OCI-LY7 (cell line): ENCODE measurements around the gene OR52E5. TPM values are rescaled to one million over a fixed set of nuclear protein-coding genes. Genes with fewer than 3 reads are reported as not detected.

Experiments
- BruUV-seq: library from RNA; stranded (reverse); fragments of 400-500 nt; replicated peaks from 2 replicates; lab custom pipeline; 2021; lab: Mats Ljungman, UMichigan
- CTCF ChIA-PET: fragments of 300-600 bp; sonication (Branson Sonifier 250); formaldehyde crosslinking; loops from one replicate; lab custom pipeline; 2022; ENCODE audit warnings: antibody characterized with exemption; ENCODE audit not compliant: unreplicated experiment; lab: Charles Lee
- POLR2A ChIA-PET: fragments of 300-600 bp; sonication (Branson Sonifier 250); formaldehyde crosslinking; loops from one replicate; lab custom pipeline; 2022; ENCODE audit warnings: antibody characterized with exemption; lab: Charles Lee
- DNase-seq: peaks from one replicate; pipeline ENCODE4 v3.0.0-alpha.2; 2015; ENCODE audit warnings: low spot score
- H2AFZ ChIP-seq: fragments of 200-600 bp; sonication (generic), shearing (Covaris generic); 2 replicates; pipeline ENCODE4 v1.6.1; 2014; ENCODE audit warnings: mild to moderate bottlenecking, antibody characterized with exemption, low read length, moderate library complexity
- H3K27ac ChIP-seq: fragments of 200-600 bp; sonication (generic); 2 replicates; pipeline ENCODE4 v1.5.1; 2014; ENCODE audit warnings: mixed run types, low read depth, mild to moderate bottlenecking, moderate library complexity, low read length, inconsistent platforms; ENCODE audit not compliant: poor library complexity, severe bottlenecking
- H3K36me3 ChIP-seq: fragments of 200-600 bp; sonication (generic); 2 replicates; pipeline ENCODE4 v1.6.1; 2014; ENCODE audit warnings: mild to moderate bottlenecking, antibody characterized with exemption, low read length, moderate library complexity, mixed read lengths; ENCODE audit not compliant: insufficient read depth
- H3K4me1 ChIP-seq: fragments of 200-600 bp; sonication (generic); 2 replicates; pipeline ENCODE4 v1.5.1; 2014; ENCODE audit warnings: mild to moderate bottlenecking, low read length; ENCODE audit not compliant: insufficient read depth, poor library complexity, severe bottlenecking
- H3K4me2 ChIP-seq: fragments of 200-600 bp; sonication (generic); 2 replicates; pipeline ENCODE4 v1.6.1; 2014; ENCODE audit warnings: mild to moderate bottlenecking, low read length
- H3K4me3 ChIP-seq: fragments of 200-600 bp; sonication (generic); 2 replicates; pipeline ENCODE4 v1.5.1; 2014; ENCODE audit warnings: mild to moderate bottlenecking, low read depth, low read length; ENCODE audit not compliant: poor library complexity, severe bottlenecking
- H3K79me2 ChIP-seq: fragments of 200-600 bp; sonication (generic); 2 replicates; pipeline ENCODE4 v1.6.1; 2016; ENCODE audit warnings: low read depth, mild to moderate bottlenecking, low read length, moderate library complexity, mixed read lengths; ENCODE audit not compliant: insufficient read depth
- H3K9me2 ChIP-seq: fragments of 200-600 bp; sonication (generic); 2 replicates; pipeline ENCODE4 v1.6.1; 2016; ENCODE audit warnings: mild to moderate bottlenecking, low read length, mixed read lengths; ENCODE audit not compliant: insufficient read depth
- H3K9me3 ChIP-seq: fragments of 200-600 bp; sonication (generic); 2 replicates; pipeline ENCODE4 v1.6.1; 2014; ENCODE audit warnings: mild to moderate bottlenecking, mixed run types, low read length, mixed read lengths
- H4K20me1 ChIP-seq: fragments of 200-600 bp; sonication (generic); 2 replicates; pipeline ENCODE4 v1.6.1; 2014; ENCODE audit warnings: mild to moderate bottlenecking, antibody characterized with exemption, low read length, moderate library complexity, mixed read lengths; ENCODE audit not compliant: insufficient read depth
- CTCF ChIP-seq: fragments of 200-600 bp; sonication (generic); conservative IDR thresholded peaks from 2 replicates; pipeline ENCODE4 v1.5.1; 2014; ENCODE audit warnings: mild to moderate bottlenecking, antibody characterized with exemption, low read length, moderate library complexity, mixed read lengths
- EZH2phosphoT487 ChIP-seq: fragments of 200-600 bp; sonication (generic); IDR thresholded peaks from 2 replicates; pipeline ENCODE4 v1.6.1; 2018; ENCODE audit warnings: low read depth, borderline replicate concordance, mild to moderate bottlenecking, mixed run types, antibody characterized with exemption, low read length, moderate library complexity, mixed read lengths
- intact Hi-C: fragments of 100-400 bp; cut with micrococcal nuclease; formaldehyde crosslinking; loops from one replicate; pipeline ENCODE4 v1.10.0; 2022; ENCODE audit not compliant: unreplicated experiment
- total RNA-seq, 2 experiments: library from RNA; depleted of rRNA in 1 of 2; stranded (reverse); fragments of >200 nt in 1 of 2; shearing (Covaris generic) in 1 of 2; gene quantifications; 2 replicates each; pipeline ENCODE4 v1.2.3, GENCODE V29; 2014 to 2022

The OR52E5 gene
- total RNA-seq, 2 experiments from 2014 or later = not detected

GRCh38 chr11:5887172-5887571 lies 5.8 kb upstream of the OR52E5 start:
- no peak for DNase-seq
- no TSS peak for BruUV-seq
- no peaks in the 10 kb centered on the region for H3K4me1 ChIP-seq
- no peak overlapping the region for H3K4me2 ChIP-seq
- no peaks in the 10 kb centered on the region for H3K9me3 ChIP-seq
- TF ChIP-seq CTCF (no peak), EZH2phosphoT487 (no peak)
- H2AFZ ChIP-seq = no peak overlapping the region
- no peaks in the 10 kb centered on the region for H3K36me3 ChIP-seq
- H3K9me2 ChIP-seq = no peaks in the 10 kb centered on the region
- intact Hi-C loops = no loop called here
- no peak overlapping the region for H3K4me3 ChIP-seq
- H3K79me2 ChIP-seq = no peaks in the 10 kb centered on the region
- POLR2A ChIA-PET = no interaction called here
- CTCF ChIA-PET = no interaction called here
- no peaks in the 10 kb centered on the region for H4K20me1 ChIP-seq
- no peak overlapping the region for H3K27ac ChIP-seq

- intact Hi-C loops = no loop called here
These were observed 5.3 kb upstream of the OR52E5 start for GRCh38 chr11:5887661-5888060.

More at GRCh38 chr11:5887661-5888060, 5.3 kb upstream of the OR52E5 start:
- H3K9me3 ChIP-seq = no peaks in the 10 kb centered on the region
- no peak for DNase-seq
- H2AFZ ChIP-seq = no peak overlapping the region
- BruUV-seq = no TSS peak
- no peaks in the 10 kb centered on the region for H3K36me3 ChIP-seq
- H3K27ac ChIP-seq = no peak overlapping the region
- no peak for TF ChIP-seq CTCF
- TF ChIP-seq EZH2phosphoT487 = no peak
- H3K9me2 ChIP-seq = no peaks in the 10 kb centered on the region
- no peaks in the 10 kb centered on the region for H3K4me1 ChIP-seq
- no peak overlapping the region for H3K4me2 ChIP-seq
- ChIA-PET CTCF (no interaction called here), POLR2A (interaction anchor here (0.5 to 0.7 kb wide), 3 partner anchors 108 to 1092 kb away, joined by 3 to 5 read pairs (median 3); no protein-coding TSS in a partner anchor)
- no peak overlapping the region for H3K4me3 ChIP-seq
- no peaks in the 10 kb centered on the region for H3K79me2 ChIP-seq
- no peaks in the 10 kb centered on the region for H4K20me1 ChIP-seq
